Measurements from ENCODE around the gene DRC7.

Gene DRC7

GRCh38 chr16:57658878-57659674 lies 35.5 kb upstream of the DRC7 start:
- DNase-seq (ENCODE audit: low read depth, low spot score), result no peak
- CTCF ChIA-PET, result interaction anchor here (4.2 kb wide), 1 partner anchor 11 kb away, joined by 19 read pairs; no protein-coding TSS in a partner anchor
- no peak for TF ChIP-seq CTCF (IDR thresholded peaks at IDR 0.05; ENCODE audit: insufficient read depth, low read length, missing control alignments)
- H3K4me3 ChIP-seq (ENCODE audit: low read depth, low read length), result no peak overlapping the region
- POLR2A ChIA-PET, result no interaction called here

GRCh38 chr16:57660715-57661463 lies 33.7 kb upstream of the DRC7 start:
- ChIA-PET POLR2A (no interaction called here), CTCF (interaction anchor here (2.5 kb wide), 1 partner anchor 13 kb away, joined by 14 read pairs; no protein-coding TSS in a partner anchor)
- no peak for TF ChIP-seq CTCF (IDR thresholded peaks at IDR 0.05; ENCODE audit: insufficient read depth, low read length, missing control alignments)
- DNase-seq (ENCODE audit: low read depth, low spot score), result no peak
- H3K4me3 ChIP-seq (ENCODE audit: low read depth, low read length), result no peak overlapping the region

GRCh38 chr16:57661510-57661909 lies 33.1 kb upstream of the DRC7 start:
- POLR2A ChIA-PET, result no interaction called here
- no peak overlapping the region for H3K4me3 ChIP-seq (ENCODE audit: low read depth, low read length)
- CTCF ChIA-PET, result interaction anchor here (0.9 to 2.5 kb wide), 2 partner anchors 13 to 85 kb away, joined by 3 to 14 read pairs; no protein-coding TSS in a partner anchor
- TF ChIP-seq CTCF (IDR thresholded peaks at IDR 0.05; ENCODE audit: insufficient read depth, low read length, missing control alignments), result no peak
- DNase-seq (ENCODE audit: low read depth, low spot score), result no peak

GRCh38 chr16:57661936-57662906 lies 32.4 kb upstream of the DRC7 start:
- POLR2A ChIA-PET, result no interaction called here
- CTCF ChIA-PET, result interaction anchor here (0.8 to 2.5 kb wide), 4 partner anchors 10 to 86 kb away, joined by 3 to 14 read pairs (median 3); no protein-coding TSS in a partner anchor
- TF ChIP-seq CTCF (IDR thresholded peaks at IDR 0.05; ENCODE audit: insufficient read depth, low read length, missing control alignments), result no peak
- no peak for DNase-seq (ENCODE audit: low read depth, low spot score)
- H3K4me3 ChIP-seq (ENCODE audit: low read depth, low read length), result no peak overlapping the region

GRCh38 chr16:57663436-57663835 lies 31.2 kb upstream of the DRC7 start:
- DNase-seq (ENCODE audit: low read depth, low spot score), result no peak
- H3K4me3 ChIP-seq (ENCODE audit: low read depth, low read length), result no peak overlapping the region
- POLR2A ChIA-PET, result no interaction called here
- CTCF ChIA-PET, result interaction anchor here (0.8 to 2.4 kb wide), 3 partner anchors 9 to 73 kb away, joined by 3 to 14 read pairs (median 6); no protein-coding TSS in a partner anchor
- TF ChIP-seq CTCF (IDR thresholded peaks at IDR 0.05; ENCODE audit: insufficient read depth, low read length, missing control alignments), result no peak
